ENCODE results near the gene SLC50A1. TPM values are rescaled to one million over a fixed set of nuclear protein-coding genes. Genes with fewer than 3 reads are reported as not detected.
"Not testable (repeated sequence)": the region's sequence is repeated elsewhere in the genome, so short reads cannot be mapped to it uniquely, and the experiment has no call there.

Gene SLC50A1
- total RNA-seq, 1 experiment from 2014 or later = 67.4 TPM

DNA sequence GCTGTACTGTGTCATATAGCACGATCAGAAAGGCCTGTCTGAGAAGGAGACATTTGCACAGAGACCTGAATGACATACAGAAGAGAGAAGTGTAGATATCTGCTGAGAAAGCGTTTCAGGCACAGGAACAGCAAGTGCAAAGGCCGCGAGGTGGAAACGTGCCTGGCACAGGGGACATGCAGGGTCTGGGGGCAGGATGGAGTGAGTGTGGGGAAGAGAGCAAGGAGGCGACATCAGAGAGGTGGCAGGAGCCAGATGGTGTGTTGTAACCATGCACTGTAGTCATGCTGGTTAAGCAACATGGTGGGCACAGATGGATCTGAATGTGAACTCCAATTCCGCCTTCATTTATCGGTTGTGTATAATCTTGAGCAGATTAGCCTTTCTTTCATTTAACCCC lies 24.5 kb downstream of the SLC50A1 start:
- ChIA-PET POLR2A (no interaction called here), CTCF (interaction anchor here (0.5 to 0.7 kb wide), 2 partner anchors 17 to 121 kb away, joined by 3 to 5 read pairs; no protein-coding TSS in a partner anchor)
- Histone ChIP-seq H3K4me1 (ENCODE audit: control insufficient read depth, insufficient read depth, low read length) (no peaks in the 10 kb centered on the region), H3K4me3 (ENCODE audit: low read depth in 2 of 2, low read length in 2 of 2) (no peak overlapping the region), H3K27ac (ENCODE audit: low read length) (no peak overlapping the region), H3K36me3 (ENCODE audit: control insufficient read depth, insufficient read depth, low read length) (no peaks in the 10 kb centered on the region), H3K27me3 (ENCODE audit: control insufficient read depth, insufficient read depth, low read length) (no peaks in the 10 kb centered on the region; the same call in 1 of the 2 replicates), H3K9me3 (ENCODE audit: control insufficient read depth, insufficient read depth, low read depth, low read length) (no peaks in the 10 kb centered on the region)
- in situ Hi-C loops (cut with HindIII; ENCODE audit: low pct_unique_long_range_greater_than_20kb, low sequenced_read_pairs) (no loop called here), intact Hi-C loops (cut with micrococcal nuclease; ENCODE audit: unreplicated experiment) (no loop called here)
- TF ChIP-seq POLR2AphosphoS5 (IDR thresholded peaks at IDR 0.05; ENCODE audit: low read depth, low read length) (no peak), TCF7L2 (IDR thresholded peaks at IDR 0.05; ENCODE audit: low read depth, low read length) (no peak)
- TF ChIP-seq, protein P1, sequence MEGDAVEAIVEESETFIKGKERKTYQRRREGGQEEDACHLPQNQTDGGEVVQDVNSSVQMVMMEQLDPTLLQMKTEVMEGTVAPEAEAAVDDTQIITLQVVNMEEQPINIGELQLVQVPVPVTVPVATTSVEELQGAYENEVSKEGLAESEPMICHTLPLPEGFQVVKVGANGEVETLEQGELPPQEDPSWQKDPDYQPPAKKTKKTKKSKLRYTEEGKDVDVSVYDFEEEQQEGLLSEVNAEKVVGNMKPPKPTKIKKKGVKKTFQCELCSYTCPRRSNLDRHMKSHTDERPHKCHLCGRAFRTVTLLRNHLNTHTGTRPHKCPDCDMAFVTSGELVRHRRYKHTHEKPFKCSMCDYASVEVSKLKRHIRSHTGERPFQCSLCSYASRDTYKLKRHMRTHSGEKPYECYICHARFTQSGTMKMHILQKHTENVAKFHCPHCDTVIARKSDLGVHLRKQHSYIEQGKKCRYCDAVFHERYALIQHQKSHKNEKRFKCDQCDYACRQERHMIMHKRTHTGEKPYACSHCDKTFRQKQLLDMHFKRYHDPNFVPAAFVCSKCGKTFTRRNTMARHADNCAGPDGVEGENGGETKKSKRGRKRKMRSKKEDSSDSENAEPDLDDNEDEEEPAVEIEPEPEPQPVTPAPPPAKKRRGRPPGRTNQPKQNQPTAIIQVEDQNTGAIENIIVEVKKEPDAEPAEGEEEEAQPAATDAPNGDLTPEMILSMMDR (IDR thresholded peaks at IDR 0.05) = no peak
- ATAC-seq = no peak
- BruUV-seq (replicated peaks) = no TSS peak
- no peak for DNase-seq (ENCODE audit: low read depth, low spot score)

DNA sequence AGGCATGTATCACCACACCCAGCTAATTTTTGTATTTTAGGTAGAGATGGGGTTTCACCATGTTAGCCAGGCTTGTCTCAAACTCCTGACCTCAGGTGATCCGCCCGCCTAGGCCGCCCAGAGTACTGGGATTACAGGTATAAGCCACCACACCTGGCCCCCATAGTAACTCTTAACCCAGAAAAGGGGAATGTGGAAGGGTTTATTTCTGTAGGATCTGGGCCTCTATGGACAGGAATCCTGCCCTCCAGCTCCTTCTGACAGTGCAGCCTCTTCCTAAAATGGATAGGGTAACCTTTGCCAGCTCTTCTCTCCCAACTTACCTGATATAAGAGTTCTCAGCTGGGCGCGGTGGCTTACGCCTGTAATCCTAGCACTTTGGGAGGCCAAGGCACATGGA lies 27.0 kb downstream of the SLC50A1 start:
- CTCF ChIA-PET; ATAC-seq; H3K4me1 ChIP-seq (ENCODE audit: control insufficient read depth, insufficient read depth, low read length); H3K36me3 ChIP-seq (ENCODE audit: control insufficient read depth, insufficient read depth, low read length); intact Hi-C loops (cut with micrococcal nuclease; ENCODE audit: unreplicated experiment); in situ Hi-C loops (cut with HindIII; ENCODE audit: low pct_unique_long_range_greater_than_20kb, low sequenced_read_pairs); H3K9me3 ChIP-seq (ENCODE audit: control insufficient read depth, insufficient read depth, low read depth, low read length); DNase-seq (ENCODE audit: low read depth, low spot score); POLR2A ChIA-PET; H3K27ac ChIP-seq (ENCODE audit: low read length); H3K27me3 ChIP-seq (ENCODE audit: control insufficient read depth, insufficient read depth, low read length); BruUV-seq (replicated peaks); H3K4me3 ChIP-seq (ENCODE audit: low read depth in 2 of 2, low read length in 2 of 2): not testable (repeated sequence)

DNA sequence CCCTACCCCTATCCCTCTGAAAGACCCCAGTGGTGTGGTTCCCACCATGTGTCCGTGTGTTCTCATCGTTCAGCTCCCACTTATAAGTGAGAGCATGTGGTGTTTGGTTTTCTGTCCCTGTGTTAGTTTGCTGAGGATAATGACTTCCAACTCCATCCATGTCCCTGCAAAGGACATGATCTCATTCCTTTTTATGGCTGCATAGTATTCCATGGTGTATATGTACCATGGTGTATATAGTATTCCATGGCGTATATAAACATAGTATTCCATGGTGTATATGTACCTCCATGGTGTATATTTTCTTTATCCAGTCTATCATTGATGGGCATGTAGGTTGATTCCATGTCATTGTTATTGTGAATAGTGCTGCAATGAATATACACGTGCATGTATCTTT lies 28.1 kb downstream of the SLC50A1 start:
- ATAC-seq; POLR2A ChIA-PET; H3K36me3 ChIP-seq (ENCODE audit: control insufficient read depth, insufficient read depth, low read length); BruUV-seq (replicated peaks); DNase-seq (ENCODE audit: low read depth, low spot score); H3K4me1 ChIP-seq (ENCODE audit: control insufficient read depth, insufficient read depth, low read length); intact Hi-C loops (cut with micrococcal nuclease; ENCODE audit: unreplicated experiment); in situ Hi-C loops (cut with HindIII; ENCODE audit: low pct_unique_long_range_greater_than_20kb, low sequenced_read_pairs); H3K9me3 ChIP-seq (ENCODE audit: control insufficient read depth, insufficient read depth, low read depth, low read length); H3K4me3 ChIP-seq (ENCODE audit: low read depth in 2 of 2, low read length in 2 of 2); CTCF ChIA-PET; H3K27me3 ChIP-seq (ENCODE audit: control insufficient read depth, insufficient read depth, low read length); H3K27ac ChIP-seq (ENCODE audit: low read length): not testable (repeated sequence)

DNA sequence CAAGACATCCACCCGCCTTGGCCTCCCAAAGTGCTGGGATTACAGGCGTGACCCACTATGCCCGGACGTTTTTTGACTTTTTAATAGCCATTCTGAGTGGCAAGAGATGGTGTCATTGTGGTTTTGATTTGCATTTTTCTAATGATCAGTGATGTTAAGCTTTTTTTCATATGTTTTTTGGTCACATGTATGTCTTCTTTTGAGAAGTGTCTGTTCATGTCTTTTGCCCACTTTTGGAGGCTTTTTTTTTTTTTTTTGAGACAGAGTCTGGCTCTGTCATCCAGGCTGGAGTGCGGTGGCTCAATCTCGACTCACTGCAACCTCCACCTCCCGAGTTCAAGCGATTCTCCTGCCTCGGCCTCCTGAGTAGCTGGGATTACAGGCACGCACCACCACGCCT lies 29.0 kb downstream of the SLC50A1 start:
- POLR2A ChIA-PET = not testable (repeated sequence)

More for the DNA sequence above, 29.0 kb downstream of the SLC50A1 start:
- H3K36me3 ChIP-seq (ENCODE audit: control insufficient read depth, insufficient read depth, low read length); ATAC-seq; in situ Hi-C loops (cut with HindIII; ENCODE audit: low pct_unique_long_range_greater_than_20kb, low sequenced_read_pairs); H3K4me3 ChIP-seq (ENCODE audit: low read depth in 2 of 2, low read length in 2 of 2); BruUV-seq (replicated peaks); H3K27ac ChIP-seq (ENCODE audit: low read length); H3K9me3 ChIP-seq (ENCODE audit: control insufficient read depth, insufficient read depth, low read depth, low read length); H3K27me3 ChIP-seq (ENCODE audit: control insufficient read depth, insufficient read depth, low read length); intact Hi-C loops (cut with micrococcal nuclease; ENCODE audit: unreplicated experiment); H3K4me1 ChIP-seq (ENCODE audit: control insufficient read depth, insufficient read depth, low read length); DNase-seq (ENCODE audit: low read depth, low spot score): not testable (repeated sequence)
- CTCF ChIA-PET = interaction anchor here (0.8 kb wide), 1 partner anchor 8 kb away, joined by 6 read pairs; the partner anchor contains the start of gene KRTCAP2

Data from Panc1 (cell line).